ENCODE data around the gene INCA1.

DNA sequence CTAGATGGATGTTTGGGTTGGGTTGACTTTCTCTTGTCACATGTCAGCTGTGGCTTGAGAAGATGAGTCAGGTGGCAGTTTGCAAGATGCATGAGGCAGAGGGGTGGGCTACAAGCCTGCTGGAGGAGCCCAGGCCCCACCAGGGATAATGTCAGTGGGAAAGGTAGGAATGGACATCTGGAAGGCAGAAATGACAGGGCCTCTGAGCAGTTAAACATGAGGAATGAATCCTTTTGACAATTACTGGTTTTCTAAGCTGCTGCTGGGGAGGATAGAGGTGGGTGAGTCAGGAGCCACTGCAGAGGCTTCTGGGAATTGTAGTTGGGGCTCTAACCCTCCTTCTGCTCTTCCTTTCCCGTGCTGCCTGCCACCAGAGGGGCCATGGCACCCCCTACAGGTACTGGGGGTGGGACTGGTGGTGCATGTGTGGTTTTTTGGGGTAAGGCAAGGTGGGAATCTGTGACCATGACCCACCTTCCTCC, 22.2 kb upstream of the INCA1 start:
- TF ChIP-seq, protein P1, sequence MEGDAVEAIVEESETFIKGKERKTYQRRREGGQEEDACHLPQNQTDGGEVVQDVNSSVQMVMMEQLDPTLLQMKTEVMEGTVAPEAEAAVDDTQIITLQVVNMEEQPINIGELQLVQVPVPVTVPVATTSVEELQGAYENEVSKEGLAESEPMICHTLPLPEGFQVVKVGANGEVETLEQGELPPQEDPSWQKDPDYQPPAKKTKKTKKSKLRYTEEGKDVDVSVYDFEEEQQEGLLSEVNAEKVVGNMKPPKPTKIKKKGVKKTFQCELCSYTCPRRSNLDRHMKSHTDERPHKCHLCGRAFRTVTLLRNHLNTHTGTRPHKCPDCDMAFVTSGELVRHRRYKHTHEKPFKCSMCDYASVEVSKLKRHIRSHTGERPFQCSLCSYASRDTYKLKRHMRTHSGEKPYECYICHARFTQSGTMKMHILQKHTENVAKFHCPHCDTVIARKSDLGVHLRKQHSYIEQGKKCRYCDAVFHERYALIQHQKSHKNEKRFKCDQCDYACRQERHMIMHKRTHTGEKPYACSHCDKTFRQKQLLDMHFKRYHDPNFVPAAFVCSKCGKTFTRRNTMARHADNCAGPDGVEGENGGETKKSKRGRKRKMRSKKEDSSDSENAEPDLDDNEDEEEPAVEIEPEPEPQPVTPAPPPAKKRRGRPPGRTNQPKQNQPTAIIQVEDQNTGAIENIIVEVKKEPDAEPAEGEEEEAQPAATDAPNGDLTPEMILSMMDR (IDR thresholded peaks at IDR 0.05; ENCODE audit: poor library complexity) = no peak
- no peak for TF ChIP-seq EZH2 (IDR thresholded peaks at IDR 0.05; ENCODE audit: borderline replicate concordance)
- TF ChIP-seq EZH2phosphoT487 (IDR thresholded peaks at IDR 0.05; ENCODE audit: low read depth, severe bottlenecking, unreplicated experiment) = no peak

All from hepatocyte (in vitro differentiated cells).